Stimulated activated CD8-positive, alpha-beta memory T cell treated with anti-CD3 and anti-CD28 coated beads, Interleukin-12 subunit alpha, Interleukin-12 subunit beta, amount 100 ng/mL, for 1 hour (primary cell): ENCODE data around the gene SMARCD2.
"Not testable (repeated sequence)": the region's sequence is repeated elsewhere in the genome, so short reads cannot be mapped to it uniquely, and the experiment has no call there.

Experiments used
- DNase-seq: peaks from one replicate; pipeline ENCODE4 v3.0.0-alpha.2; 2020; ENCODE audit warnings: low read depth

SMARCD2 gene

DNA sequence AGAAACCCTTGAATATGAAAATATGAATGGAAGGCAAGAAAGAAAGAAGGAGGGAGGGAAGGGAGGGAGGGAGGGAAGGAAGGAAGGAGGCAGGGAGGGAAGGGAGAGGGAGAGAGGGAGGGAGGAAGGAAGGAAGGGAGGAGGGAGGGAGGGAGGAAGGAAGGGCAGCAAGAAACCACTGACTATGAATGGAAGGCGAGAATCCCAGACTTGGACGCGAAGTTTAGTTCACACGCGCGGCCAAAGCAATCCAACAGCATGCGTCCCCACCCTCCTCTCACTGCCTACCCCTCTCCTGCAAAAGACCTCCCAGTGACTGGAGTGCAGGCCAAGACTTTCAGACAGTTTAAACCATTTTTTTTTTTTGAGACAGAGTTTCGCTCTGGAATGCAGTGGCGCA is 7.9 kb upstream of the SMARCD2 start:
- DNase-seq: no peak

DNA sequence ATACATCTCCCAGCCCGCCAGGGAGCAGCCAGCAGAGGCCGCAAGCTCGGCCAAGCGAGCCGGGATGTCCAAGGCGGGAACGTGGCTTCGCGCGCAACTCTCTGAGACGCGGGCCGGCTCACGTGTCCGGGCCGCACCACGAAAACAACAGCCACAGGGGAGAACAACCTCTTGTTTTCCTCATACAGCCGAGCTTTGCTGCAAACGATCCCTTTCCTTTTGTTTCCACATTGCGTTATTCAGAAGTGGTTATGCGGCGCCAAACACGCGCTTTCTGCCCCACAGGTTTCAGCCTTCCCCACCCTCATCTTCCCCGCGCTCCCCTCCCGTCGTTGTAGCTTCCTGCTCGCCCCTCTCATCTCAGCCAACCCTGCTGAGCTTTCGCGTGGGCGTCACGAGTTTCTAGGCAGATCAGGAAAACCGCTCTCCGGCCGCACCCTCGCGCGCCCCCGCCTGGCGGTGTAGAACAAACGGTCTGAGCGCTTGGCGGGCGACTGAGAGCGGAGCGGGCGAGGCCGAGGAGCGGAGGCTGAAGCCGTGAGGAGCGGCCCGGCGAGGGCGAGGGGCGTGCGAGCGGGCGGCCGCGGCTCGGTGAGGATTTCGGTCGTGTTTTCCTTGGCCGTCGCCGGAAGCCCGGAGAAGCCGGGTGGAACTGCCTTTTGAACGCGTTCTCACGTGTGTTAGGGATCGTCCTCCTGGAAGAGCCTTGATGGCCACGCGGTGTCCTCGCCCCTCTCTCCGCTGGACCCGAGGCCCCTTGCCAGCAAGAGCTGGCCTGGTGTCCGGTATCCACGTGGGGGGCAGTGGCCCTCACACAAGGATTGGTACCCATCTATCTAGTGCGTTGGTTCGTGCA is 6.6 kb upstream of the SMARCD2 start:
- DNase-seq: peak; percentile 91

DNA sequence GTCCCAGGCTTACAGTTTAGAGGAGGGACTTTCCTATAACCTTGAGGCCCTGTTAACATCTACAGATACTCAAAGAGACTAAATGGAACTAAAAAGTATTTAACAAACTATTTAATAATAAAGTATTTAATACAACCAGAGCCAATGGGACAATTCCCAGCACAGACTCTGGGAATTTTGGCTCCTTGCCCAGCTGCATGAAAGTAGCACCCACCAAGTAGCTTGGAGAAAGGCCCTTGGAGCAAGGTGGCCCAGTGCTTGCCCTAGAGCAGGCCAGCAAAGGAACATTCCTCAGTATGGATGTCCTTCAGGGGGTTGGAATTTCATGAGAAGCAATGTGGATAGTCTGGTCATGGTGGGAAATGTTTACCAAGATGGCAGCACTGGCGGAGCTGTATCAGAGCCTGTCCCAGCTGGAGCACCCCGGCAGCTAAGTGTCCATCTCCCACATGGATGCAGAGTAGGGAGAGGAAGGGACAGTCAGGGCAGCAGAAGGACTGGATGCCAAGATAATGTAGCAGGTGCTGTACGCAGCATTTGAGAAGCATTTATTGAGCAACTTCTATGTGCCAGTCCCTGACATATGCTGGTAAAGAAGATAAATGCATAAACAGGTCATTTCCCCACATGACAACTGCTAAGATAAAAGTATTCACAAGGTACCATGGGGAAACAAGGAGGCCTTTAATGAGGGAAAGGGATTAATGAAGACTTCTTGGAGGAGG is 5.2 kb upstream of the SMARCD2 start:
- DNase-seq: no peak

DNA sequence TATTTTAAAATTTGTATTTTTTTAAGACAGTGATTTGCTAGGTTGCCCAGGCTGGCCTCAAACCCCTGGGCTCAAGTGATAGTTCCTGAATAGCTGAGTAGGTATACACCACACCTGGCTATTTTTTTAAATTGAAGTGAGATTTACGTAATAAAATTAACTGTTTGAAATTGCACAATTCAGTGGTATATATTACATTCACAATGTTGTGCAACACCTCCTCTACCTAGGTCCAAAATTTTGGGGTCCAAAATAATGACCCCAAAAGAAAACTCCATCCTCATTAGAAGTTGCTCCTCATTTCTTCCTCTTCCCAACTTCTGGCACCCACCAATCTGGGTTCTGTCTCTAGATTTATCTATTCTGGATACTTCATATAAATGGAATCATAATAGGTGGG is 3.0 kb upstream of the SMARCD2 start:
- no peak for DNase-seq

DNA sequence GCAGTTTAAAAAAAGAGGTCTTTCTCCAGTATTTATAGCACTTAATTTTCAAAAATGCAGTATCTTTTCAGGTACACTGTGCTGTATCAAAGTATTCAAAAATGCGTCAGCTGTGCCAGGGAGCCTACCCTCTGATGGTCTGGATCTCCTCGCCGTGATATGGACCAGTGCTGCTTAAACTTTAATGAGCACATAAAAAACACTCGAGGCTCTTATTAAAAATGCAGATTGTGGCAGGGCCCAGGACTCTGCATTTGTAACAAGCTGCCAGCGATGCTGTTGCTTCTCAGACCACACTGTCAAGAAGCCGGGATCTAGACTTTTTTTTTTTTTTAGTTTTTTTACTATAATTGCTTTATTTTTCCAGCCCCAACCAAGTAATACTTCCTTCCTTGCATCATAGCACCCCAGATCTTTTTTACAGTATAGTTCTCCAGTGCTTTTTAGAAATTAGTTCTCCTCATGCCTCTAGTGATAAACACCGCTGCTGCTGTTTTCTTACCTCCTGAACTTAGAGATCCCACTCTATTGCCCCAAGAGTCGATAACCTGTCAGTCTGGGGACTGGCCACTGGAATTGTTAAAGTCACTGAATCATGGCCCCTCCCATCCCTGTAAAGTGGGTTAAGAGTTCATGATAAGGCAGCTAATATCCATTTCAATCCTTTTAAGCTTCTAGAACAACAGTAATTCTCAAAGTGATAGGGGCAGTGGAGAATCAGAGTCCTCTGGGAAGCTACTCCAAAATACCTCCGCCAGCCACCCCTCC is 1.6 kb upstream of the SMARCD2 start:
- DNase-seq: no peak

DNA sequence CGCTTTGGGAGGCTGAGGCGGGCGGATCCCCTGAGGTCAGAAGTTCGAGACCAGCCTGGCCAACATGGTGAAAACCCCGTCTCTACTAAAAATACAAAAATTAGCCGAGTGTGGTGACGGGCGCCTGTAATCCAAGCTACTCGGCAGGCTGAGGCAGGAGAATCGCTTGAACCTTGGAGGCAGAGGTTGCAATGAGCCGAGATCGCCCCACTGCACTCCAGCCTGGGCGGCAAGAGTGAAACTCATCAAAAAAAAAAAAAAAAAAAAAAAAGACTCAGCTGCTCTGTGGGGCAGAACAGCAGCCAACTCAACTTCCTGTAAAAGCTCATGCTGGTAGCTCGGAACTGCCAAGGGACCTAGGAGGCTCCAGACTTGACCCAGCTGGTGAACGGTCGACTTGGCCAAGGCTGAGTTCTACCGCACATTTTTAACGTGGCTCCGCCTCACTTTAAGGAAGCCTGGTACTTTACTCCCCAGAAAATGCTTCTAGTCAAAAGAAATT is 953 bp upstream of the SMARCD2 start:
- not testable (repeated sequence) for DNase-seq

DNA sequence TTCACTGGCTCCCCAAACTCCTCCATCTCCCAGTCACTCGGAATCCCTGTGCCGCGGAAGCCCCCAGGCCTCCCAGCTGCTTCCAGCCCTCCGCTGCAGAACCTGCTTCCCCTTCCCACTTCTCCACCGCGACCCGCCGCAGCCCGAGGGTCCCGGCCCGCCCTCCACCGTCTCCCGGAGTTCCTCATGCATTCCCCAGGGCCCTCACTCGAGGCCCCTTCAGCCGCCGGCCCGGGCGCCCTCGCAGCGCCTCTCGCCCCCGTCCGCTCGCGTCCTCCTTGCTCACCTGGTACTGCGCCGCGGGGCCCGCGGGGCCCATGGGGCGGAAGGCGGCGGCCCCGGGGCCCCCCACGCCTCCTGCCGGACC is 329 bp downstream of the SMARCD2 start:
- no peak for DNase-seq

DNA sequence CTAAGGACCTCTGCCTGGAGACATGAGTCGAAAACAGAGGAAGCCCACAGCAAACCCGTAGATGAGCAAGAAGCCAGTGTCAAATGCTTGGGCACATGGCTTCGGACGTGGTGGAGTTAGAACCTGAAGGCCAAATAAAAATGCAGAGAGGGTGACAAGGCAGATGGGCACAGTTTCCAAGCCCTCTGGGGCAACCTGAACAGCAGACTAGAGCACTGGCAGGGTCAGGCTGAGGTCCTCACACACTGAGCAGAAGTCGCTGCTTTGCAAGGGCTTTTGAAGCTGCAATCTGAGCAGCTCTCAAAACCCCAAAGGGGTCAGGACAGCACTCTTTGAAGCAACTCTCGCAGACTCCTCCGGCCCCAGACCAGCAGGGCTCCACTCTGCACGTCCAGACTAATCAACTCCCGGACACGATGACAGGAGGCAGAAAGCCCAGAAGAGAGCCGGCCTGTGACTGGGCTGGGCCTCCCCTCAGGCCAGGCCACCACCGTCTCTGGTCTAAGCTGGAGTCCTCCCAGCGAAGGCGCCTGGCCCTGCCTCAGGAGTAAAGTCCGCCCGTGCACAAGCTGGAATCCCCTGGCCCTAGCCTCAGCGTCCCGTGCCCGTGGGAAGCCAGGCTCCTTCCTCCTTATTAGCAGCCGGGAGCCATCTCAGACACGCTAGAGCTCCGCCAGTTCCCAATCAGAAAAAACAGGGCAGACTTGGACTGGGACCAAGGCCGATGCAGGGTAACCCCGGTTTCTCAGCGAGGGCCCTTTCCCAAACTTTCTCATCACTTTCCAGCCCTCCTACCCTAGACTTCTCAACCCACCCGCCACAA is 924 bp downstream of the SMARCD2 start:
- no peak for DNase-seq

DNA sequence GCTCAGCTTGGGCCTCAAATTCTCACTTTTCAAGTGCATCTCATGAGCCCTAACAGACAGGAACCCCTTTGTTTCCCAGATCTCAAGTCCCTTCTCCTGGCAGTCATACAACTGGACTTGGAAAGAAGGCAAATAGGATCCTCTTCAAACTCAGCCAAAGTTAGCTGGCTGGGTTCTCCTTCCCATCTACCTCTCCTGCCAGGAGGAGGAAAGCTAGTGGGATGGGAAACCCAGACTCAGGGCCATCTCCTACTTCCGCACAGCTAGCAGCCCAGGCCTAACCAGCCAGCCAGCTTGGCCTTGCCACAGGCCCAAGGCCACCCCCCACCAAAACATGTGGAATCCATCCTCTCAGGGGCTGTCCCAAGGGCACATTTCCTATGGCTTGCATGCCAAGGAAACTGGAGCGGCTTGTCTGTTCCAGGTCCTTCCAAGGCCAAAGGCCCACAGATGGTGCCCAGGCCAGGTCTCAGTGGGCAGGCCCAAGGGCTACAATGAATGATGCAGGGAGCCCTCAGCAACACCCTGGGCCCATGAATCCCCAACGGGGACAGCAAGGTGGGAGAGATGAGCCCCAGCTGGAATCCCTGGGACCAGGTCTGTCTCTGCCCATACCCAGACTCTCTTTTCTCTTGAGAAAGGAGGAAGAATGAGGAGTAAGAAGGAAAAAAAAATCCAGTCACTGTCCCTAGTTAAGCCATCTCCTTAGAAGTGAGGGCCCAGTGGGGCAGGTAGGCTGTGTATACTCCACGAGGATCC is 1.7 kb downstream of the SMARCD2 start:
- DNase-seq: no peak

DNA sequence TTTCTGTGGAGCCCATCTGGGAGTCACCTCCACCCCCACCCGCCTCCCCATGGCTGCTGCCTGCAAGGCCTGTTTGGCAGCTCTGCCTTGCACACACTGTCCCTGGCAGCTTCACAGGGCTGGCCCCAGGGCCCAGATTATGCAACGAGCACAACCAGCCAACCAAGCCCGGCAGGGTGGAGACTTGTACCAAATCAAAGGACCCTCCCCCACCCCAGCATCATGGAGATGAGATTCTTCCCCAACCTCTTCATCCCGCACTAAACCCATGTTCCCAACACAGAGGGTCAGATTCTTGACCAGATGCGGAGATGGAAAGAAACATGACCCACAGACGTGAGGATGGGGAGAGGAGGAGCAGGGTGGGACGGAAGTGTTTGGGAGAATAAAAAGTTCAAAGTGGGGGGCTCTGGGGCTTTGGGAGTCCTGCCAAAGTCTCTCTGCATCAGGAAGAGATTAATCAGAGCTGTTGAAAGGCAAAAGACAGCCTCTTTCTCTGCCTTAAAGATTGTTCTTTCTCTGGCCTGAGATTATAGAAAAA is 3.8 kb downstream of the SMARCD2 start:
- no peak for DNase-seq

DNA sequence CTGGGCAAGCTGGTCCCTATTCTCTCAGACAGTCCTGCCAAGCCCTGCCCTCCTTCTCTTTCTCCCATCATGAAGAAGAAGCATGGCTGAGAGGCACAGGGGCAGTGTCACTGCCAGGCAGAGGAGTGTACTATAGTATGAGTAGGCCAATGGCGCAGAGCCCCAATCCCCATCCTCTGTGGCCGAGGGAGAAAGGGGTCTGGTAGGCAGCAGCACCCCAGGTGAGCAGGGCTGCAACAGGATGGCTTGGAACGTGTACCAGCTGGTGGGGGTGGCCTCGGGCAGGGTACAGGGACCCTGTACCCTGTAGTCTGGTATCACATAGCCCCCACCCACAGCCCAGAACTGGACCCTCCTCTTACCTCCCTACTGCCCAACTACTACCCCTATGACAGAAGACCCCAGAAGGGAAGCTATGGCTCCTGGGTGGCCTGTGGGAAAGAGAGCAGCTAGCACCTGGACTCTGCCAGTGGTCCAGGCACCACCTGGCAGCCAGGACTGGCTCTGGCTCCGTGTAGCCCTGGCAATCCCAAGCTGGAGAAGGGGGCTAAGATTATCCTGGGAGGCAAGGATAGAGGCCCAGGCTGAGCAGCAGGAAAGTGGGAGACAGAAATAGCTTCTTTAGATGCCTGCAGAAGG is 4.4 kb downstream of the SMARCD2 start:
- no peak for DNase-seq

DNA sequence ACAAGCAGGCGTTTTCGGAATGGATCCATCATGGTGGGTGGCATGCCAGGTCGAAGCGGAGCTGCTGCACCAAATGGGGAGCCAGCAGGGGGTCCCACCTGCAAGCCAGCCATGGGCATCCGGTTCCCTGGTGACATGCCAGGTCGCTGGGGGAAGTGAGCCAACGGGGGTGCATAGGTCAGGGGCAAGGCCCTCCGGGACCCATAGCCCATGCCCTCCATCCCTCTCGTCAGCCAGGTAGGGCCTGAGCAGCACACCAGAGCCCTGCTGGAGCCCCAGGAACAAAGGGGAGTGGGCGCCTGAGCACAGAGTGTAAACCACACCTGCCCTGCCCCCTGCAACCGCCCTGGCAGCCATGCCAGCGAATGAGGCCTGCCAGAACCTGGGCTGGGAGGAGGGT is 5.0 kb downstream of the SMARCD2 start:
- DNase-seq: no peak

DNA sequence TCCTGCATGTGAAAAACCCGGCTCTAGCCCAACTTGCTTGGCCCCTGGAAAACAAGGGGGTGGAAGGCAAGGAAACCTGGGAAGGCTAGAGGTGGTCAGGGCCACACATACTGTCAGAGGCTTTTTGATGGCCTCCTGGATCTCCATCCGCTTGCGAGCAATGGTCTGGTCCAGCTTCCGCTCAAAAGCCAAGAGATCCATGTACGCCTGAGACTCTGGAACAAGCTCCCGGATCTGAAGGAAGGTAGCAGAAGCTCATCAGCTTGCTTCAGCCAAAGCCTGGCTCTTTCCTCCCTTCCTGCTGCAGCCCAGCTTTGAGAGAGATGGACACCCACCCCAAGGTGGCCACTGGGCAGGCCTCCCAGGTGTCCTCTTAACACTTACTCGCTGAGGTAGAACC is 5.7 kb downstream of the SMARCD2 start:
- DNase-seq: no peak

DNA sequence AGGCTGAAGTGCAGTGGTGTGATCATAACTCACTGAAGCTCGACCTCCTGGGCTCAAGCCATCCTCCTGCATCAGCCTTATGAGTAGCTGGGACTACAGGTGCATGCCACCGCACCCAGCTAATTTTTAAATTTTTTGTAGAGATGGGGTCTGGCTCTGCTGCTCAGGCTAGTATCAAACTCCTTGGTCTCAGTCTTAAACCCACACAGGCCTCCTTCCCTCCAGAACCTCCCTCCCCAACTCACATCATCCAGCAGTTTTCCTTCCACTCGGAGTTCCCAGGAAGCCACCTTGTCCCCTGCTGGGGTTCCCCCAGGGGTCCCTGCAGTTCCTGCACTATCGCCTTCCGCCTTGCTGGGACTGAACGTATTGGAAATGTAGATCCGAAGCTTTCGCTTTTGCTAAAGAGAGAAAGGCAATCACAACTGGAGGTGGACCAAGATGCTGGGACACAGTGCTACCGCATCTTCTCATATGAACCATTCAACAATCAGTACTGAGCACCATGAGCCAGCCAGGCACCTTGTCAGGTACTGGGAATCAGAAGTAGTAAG is 7.2 kb downstream of the SMARCD2 start:
- no peak for DNase-seq

DNA sequence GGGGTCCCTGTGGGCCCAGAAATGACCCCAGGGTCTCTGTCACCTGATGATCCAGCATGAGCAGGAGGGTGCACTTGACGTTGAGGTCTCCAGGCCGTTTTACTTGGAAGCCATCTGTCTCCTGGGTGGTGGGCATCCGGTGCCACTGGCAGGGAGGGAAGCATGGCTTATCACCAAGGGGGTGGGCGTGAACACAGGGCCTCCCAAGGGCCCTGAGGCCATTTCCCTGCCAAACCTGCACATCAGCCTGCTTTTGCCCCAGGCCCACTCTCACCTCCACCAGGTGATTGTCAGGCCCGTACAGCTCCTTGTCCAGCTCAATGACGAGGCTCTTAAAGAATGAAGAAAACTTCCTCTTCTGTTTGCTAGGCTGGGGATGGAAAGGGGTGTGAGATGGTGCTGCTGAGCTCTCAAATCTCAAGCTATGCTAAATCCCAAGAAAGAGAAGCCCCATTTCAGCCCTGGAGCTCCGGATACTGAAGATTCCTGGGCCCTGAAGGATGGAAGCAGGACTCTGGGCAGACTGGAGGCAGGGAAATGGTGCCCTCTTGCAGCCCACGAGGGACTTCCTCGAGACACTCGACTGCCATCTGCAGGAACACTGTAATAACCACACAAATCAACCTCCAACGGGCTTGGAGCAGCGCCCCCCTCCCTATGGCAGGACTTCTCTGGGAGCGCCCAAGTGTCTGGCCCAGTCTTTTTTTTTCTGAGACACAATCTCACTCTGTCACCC is 7.9 kb downstream of the SMARCD2 start:
- DNase-seq: no peak

DNA sequence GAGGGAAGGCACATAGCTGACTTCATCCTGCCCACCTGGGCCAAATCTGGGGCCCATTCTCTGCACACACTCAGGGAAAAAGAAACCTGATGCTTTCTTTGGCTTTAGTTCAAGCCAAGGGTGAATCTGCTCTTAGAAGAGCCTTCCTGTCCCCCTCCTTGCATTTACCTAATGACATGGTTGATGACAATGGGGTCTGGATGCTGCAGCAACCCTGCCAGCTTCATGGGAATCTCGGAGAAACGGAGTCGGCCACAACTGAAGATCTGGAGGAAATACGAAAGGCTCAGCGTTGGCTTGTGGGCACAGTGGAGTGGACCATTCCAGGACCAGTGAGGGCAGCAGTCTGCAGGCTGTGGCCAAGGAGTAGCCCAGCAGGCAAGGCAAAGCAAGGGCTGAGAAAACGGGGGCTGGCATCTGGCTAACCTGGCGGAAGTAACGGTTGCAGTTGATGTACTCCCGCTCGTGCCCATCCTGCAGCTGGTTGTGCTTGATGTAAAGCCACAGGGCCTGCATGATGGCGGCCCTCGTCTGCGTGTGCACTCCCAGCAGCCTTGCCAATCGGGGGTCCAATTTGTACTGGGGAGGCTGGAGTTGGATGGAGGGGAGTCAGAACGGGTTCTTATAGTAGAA is 8.6 kb downstream of the SMARCD2 start:
- no peak for DNase-seq

DNA sequence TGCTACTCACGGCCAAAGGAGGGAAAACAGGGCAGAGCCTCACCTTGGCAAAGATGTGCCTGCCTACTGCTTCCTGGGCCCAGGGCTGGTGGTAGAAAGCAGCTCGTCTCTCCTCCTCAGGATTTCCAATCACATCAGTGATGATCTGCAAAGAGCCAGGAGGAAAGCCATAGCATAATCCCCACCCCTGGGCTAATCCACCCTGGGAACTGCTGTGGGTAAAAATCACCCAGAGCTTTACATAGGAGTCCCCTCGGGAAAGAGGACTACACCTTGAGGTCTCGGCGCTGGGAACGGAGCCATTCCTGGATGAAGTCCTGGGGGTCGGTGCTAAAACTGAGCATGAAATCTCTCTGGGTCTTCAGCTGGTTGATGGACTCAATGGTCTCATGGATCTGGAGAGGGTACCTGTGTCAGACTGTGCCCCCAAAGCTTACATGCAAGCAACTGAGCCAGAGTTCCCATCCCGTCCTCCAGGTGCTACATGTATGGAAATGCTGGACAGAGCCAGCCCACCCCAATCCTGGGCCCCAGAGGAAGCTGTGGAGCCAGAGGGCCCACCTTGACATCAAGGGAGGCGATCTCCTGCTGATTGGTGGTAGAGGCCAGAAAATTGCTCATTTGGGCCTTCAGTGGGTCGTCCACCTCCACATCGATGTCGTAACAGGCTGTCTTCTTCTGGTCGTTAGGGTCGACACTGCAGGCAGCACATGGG is 9.3 kb downstream of the SMARCD2 start:
- DNase-seq: no peak

DNA sequence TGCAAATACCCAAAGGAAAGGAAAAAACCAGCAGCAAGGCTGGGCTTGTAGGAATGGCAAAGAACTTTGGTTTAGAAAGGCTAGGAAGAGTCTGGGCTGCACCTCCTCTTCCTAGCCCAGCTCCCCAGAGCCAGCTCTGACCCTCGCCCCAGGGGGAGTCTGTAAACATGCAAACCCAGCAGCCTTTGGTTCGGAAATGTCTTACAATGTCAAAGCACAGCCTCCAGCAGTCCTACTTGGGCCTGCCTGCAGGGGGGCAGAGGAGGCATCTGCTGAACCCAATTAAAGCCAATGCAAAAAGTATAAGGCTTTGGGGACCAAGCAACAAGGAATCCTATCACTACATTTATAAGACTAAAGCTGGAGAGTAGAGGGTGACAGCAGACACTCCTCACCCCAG is 10.0 kb downstream of the SMARCD2 start:
- DNase-seq: no peak
